ENCODE measurements around the gene ARHGEF33. TPM values are rescaled to one million over a fixed set of nuclear protein-coding genes. Genes with fewer than 3 reads are reported as not detected.
A peak's percentile ranks its signal among the peaks of the same experiment; 100 is the strongest.

Gene ARHGEF33
- total RNA-seq, 3 donors from 2014 or later (not counting 1 experiment from before 2014, with no cell fraction given), result 0.27 TPM; not detected in 2

- no peaks in the 10 kb centered on the region for H3K9me3 Mint-ChIP-seq
- intact Hi-C loops (cut with micrococcal nuclease), result no loop called here
- H3K27ac ChIP-seq (ENCODE audit: low read length), result no peak overlapping the region
- no peaks in the 10 kb centered on the region for H3K4me1 ChIP-seq (ENCODE audit: control insufficient read depth, insufficient read depth, low read length)
- H3K27ac Mint-ChIP-seq, result peak overlapping the region in 1 of 2 donors; percentile 54
- no peaks in the 10 kb centered on the region for H3K27me3 Mint-ChIP-seq (ENCODE audit: low read depth in 2 of 2)
- DNase-seq (no peak), ATAC-seq (no peak)
- no peak overlapping the region for H3K4me3 Mint-ChIP-seq
- 76% methylated on average over 5 of the region's 5 CpGs for WGBS (ENCODE audit: insufficient coverage)
- no peaks in the 10 kb centered on the region for H3K9me3 ChIP-seq (ENCODE audit: control insufficient read depth, insufficient read depth, low read length)
- TF ChIP-seq CTCF (IDR thresholded peaks at IDR 0.05), result no peak
- H3K36me3 ChIP-seq (ENCODE audit: control insufficient read depth, insufficient read depth, low read length), result peaks cover 65% of the 10 kb centered on the region
- H3K4me3 ChIP-seq (ENCODE audit: low read length), result no peak overlapping the region
- H3K27me3 ChIP-seq (ENCODE audit: control insufficient read depth, insufficient read depth, low read length), result no peaks in the 10 kb centered on the region
- peaks cover 7% of the 10 kb centered on the region for H3K36me3 Mint-ChIP-seq
- peaks cover 0 to 5% of the 10 kb centered on the region in 2 donors for H3K4me1 Mint-ChIP-seq
Observed at GRCh38 chr2:39007875-39008504, 118.3 kb downstream of the ARHGEF33 start.

- Histone ChIP-seq H3K9me3 (ENCODE audit: control insufficient read depth, insufficient read depth, low read length) (no peaks in the 10 kb centered on the region), H3K4me3 (ENCODE audit: low read length) (no peak overlapping the region), H3K4me1 (ENCODE audit: control insufficient read depth, insufficient read depth, low read length) (no peaks in the 10 kb centered on the region), H3K36me3 (ENCODE audit: control insufficient read depth, insufficient read depth, low read length) (peaks cover 65% of the 10 kb centered on the region), H3K27me3 (ENCODE audit: control insufficient read depth, insufficient read depth, low read length) (no peaks in the 10 kb centered on the region), H3K27ac (ENCODE audit: low read length) (no peak overlapping the region)
- Mint-ChIP-seq H3K36me3 (peaks cover 7% of the 10 kb centered on the region), H3K4me3 (no peak overlapping the region), H3K27ac (no peak overlapping the region), H3K4me1 (peaks cover 0 to 5% of the 10 kb centered on the region in 2 donors), H3K9me3 (no peaks in the 10 kb centered on the region), H3K27me3 (ENCODE audit: low read depth in 2 of 2) (no peaks in the 10 kb centered on the region)
- no peak for DNase-seq
- ATAC-seq, result no peak
- intact Hi-C loops (cut with micrococcal nuclease), result no loop called here
- no peak for TF ChIP-seq CTCF (IDR thresholded peaks at IDR 0.05)
- no CpG with 5 or more reads among the region's 1 CpG for WGBS (ENCODE audit: insufficient coverage)
Observed at GRCh38 chr2:39008665-39009064, 119.0 kb downstream of the ARHGEF33 start.

GRCh38 chr2:39013871-39014270, 124.2 kb downstream of the ARHGEF33 start:
- no peak for ATAC-seq
- Histone ChIP-seq H3K27ac (ENCODE audit: low read length) (no peak overlapping the region), H3K4me3 (ENCODE audit: low read length) (no peak overlapping the region), H3K36me3 (ENCODE audit: control insufficient read depth, insufficient read depth, low read length) (peaks cover 42% of the 10 kb centered on the region), H3K9me3 (ENCODE audit: control insufficient read depth, insufficient read depth, low read length) (no peaks in the 10 kb centered on the region), H3K4me1 (ENCODE audit: control insufficient read depth, insufficient read depth, low read length) (no peaks in the 10 kb centered on the region), H3K27me3 (ENCODE audit: control insufficient read depth, insufficient read depth, low read length) (no peaks in the 10 kb centered on the region)
- intact Hi-C loops (cut with micrococcal nuclease), result no loop called here
- Mint-ChIP-seq H3K4me3 (no peak overlapping the region), H3K36me3 (no peaks in the 10 kb centered on the region), H3K27me3 (ENCODE audit: low read depth in 2 of 2) (no peaks in the 10 kb centered on the region), H3K4me1 (no peaks in the 10 kb centered on the region), H3K27ac (no peak overlapping the region), H3K9me3 (no peaks in the 10 kb centered on the region)
- no peak for DNase-seq
- 100% methylated on average over 1 of the region's 3 CpGs for whole genome bisulfite sequencing (ENCODE audit: insufficient coverage)
- no peak for TF ChIP-seq CTCF (IDR thresholded peaks at IDR 0.05)

DNA sequence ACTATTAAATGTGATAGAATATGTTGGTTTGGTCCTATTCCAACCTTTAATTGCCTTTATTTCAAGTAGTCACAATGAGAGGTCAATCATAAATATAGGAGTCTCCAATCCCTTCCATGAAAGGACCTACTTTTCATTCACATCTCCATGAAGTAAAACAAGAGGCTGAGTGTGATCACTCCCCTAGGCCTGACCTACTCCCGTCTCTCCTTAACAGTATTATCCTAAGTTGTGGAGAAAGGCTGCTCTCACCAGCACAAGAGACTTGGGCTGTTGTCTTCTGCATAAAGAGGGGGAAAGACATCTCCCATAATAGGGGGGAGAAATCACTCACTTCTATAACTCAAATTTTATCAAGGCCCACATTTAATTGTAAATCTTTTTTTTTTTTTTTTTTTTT, 125.7 kb downstream of the ARHGEF33 start:
- Mint-ChIP-seq H3K4me3 (no peak overlapping the region), H3K27ac (no peak overlapping the region), H3K27me3 (ENCODE audit: low read depth in 2 of 2) (no peaks in the 10 kb centered on the region), H3K36me3 (no peaks in the 10 kb centered on the region), H3K9me3 (no peaks in the 10 kb centered on the region), H3K4me1 (no peaks in the 10 kb centered on the region)
- H3K27ac ChIP-seq (ENCODE audit: low read length), result no peak overlapping the region
- H3K36me3 ChIP-seq (ENCODE audit: control insufficient read depth, insufficient read depth, low read length), result peaks cover 36% of the 10 kb centered on the region
- no peak overlapping the region for H3K4me3 ChIP-seq (ENCODE audit: low read length)
- H3K4me1 ChIP-seq (ENCODE audit: control insufficient read depth, insufficient read depth, low read length), result no peaks in the 10 kb centered on the region
- no peaks in the 10 kb centered on the region for H3K27me3 ChIP-seq (ENCODE audit: control insufficient read depth, insufficient read depth, low read length)
- no peak for DNase-seq
- intact Hi-C loops (cut with micrococcal nuclease), result no loop called here
- TF ChIP-seq CTCF (IDR thresholded peaks at IDR 0.05), result no peak
- WGBS (ENCODE audit: insufficient coverage), result no CpG with 5 or more reads among the region's 1 CpG
- H3K9me3 ChIP-seq (ENCODE audit: control insufficient read depth, insufficient read depth, low read length), result no peaks in the 10 kb centered on the region
- ATAC-seq, result no peak

Measured in natural killer cell (primary cell).